Upper lobe of right lung (tissue), 1 donor: ENCODE results near the gene ZNF862. TPM values are rescaled to one million over a fixed set of nuclear protein-coding genes. Genes with fewer than 3 reads are reported as not detected.

Experiments used
- ATAC-seq: fragments of 200-7000 bp; cut with Tn5 transposase; one replicate; pipeline ENCODE4 v1.9.1; 2020; ENCODE audit warnings: mild to moderate bottlenecking, moderate library complexity
- DNase-seq: peaks from one replicate; pipeline ENCODE4 v3.0.0-alpha.2; 2020
- H3K27ac ChIP-seq: fragments of 200-600 bp; one replicate; pipeline ENCODE4 v1.8.0; 2022
- H3K27me3 ChIP-seq: fragments of 200-600 bp; one replicate; pipeline ENCODE4 v1.8.0; 2022; ENCODE audit warnings: mild to moderate bottlenecking
- H3K36me3 ChIP-seq: fragments of 200-600 bp; one replicate; pipeline ENCODE4 v1.8.0; 2022
- H3K4me1 ChIP-seq: fragments of 200-600 bp; one replicate; pipeline ENCODE4 v1.8.0; 2022
- H3K4me3 ChIP-seq: fragments of 200-600 bp; one replicate; pipeline ENCODE4 v1.8.0; 2022; ENCODE audit warnings: mild to moderate bottlenecking
- H3K9me3 ChIP-seq: fragments of 200-600 bp; one replicate; pipeline ENCODE4 v1.8.0; 2022
- intact Hi-C: fragments of 100-400 bp; cut with DNase I; formaldehyde crosslinking; loops from one replicate; pipeline ENCODE4 v1.11.0; 2022
- total RNA-seq: library from RNA; stranded (reverse); fragmentation: NEBNext Ultra II Directional; extraction: Animal tissue kit (Norgen Biotek cat#: 25700); gene quantifications from one replicate; pipeline ENCODE4 v1.2.1, GENCODE V29; 2021
- TF ChIP-seq, protein P1 (sequence below): fragments of 200-600 bp; IDR thresholded peaks from one replicate; pipeline ENCODE4 v1.8.0; 2022; ENCODE audit warnings: antibody characterized with exemption
- donor health status: DM: no; HTN: yes; CAD: no; lungs with severe emphysema.

The ZNF862 gene
- total RNA-seq, 1 donor from 2014 or later = 14.6 TPM

DNA sequence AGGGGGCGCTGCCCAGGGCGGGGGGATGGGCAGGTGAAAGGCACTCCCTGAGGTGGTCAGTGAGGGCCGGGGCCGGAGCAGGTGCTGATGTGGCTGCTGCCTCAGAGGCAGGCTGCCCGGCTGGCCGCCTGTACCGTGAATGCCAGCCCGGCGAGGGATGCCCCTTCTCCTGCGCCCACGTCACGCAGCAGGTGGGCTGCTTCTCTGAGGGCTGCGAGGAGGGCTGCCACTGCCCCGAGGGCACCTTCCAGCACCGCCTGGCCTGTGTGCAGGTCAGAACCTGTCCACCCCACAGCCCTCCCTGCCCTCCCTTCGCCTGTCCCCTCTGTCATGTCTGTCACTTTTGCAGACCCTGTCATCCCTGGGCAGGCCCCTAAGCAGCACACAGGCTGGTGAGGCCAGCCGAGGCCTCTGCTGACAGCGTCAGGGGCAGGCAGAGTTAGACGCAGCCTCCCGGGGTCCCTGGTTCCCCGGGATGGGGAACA lies 21.9 kb upstream of the ZNF862 start:
- H3K27ac ChIP-seq = no peak overlapping the region
- no peaks in the 10 kb centered on the region for H3K27me3 ChIP-seq
- ATAC-seq (no peak), DNase-seq (no peak)
- TF ChIP-seq, protein P1, sequence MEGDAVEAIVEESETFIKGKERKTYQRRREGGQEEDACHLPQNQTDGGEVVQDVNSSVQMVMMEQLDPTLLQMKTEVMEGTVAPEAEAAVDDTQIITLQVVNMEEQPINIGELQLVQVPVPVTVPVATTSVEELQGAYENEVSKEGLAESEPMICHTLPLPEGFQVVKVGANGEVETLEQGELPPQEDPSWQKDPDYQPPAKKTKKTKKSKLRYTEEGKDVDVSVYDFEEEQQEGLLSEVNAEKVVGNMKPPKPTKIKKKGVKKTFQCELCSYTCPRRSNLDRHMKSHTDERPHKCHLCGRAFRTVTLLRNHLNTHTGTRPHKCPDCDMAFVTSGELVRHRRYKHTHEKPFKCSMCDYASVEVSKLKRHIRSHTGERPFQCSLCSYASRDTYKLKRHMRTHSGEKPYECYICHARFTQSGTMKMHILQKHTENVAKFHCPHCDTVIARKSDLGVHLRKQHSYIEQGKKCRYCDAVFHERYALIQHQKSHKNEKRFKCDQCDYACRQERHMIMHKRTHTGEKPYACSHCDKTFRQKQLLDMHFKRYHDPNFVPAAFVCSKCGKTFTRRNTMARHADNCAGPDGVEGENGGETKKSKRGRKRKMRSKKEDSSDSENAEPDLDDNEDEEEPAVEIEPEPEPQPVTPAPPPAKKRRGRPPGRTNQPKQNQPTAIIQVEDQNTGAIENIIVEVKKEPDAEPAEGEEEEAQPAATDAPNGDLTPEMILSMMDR = no peak
- H3K4me1 ChIP-seq = no peaks in the 10 kb centered on the region
- no peaks in the 10 kb centered on the region for H3K9me3 ChIP-seq
- intact Hi-C loops = loop anchor here (10.0 kb wide), 1 partner anchor 58 kb away; the partner anchor contains the start of gene ATP6V0E2
- no peak overlapping the region for H3K4me3 ChIP-seq
- H3K36me3 ChIP-seq = no peaks in the 10 kb centered on the region

DNA sequence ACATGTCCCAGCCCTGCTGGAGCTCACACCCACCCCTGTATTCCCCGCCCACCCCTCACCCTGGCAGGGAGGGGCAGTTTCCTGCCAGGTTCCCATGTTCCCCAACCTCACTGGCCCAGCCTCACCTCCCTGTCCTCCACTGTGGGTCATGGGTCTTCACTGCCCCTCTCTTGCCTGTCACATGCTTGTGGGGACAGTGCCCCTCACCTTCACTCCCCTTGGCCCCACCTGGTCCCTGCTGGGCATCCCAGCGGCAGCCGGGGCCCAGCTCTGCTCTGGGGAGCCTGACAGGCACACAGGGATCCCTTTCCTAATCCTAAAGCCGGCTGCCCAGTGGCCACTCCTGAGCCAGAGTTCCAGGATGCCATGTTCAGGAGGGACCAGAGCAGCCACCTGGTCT lies 21.4 kb upstream of the ZNF862 start:
- no peak for ATAC-seq
- DNase-seq = peak; percentile 49
- no peaks in the 10 kb centered on the region for H3K27me3 ChIP-seq

DNA sequence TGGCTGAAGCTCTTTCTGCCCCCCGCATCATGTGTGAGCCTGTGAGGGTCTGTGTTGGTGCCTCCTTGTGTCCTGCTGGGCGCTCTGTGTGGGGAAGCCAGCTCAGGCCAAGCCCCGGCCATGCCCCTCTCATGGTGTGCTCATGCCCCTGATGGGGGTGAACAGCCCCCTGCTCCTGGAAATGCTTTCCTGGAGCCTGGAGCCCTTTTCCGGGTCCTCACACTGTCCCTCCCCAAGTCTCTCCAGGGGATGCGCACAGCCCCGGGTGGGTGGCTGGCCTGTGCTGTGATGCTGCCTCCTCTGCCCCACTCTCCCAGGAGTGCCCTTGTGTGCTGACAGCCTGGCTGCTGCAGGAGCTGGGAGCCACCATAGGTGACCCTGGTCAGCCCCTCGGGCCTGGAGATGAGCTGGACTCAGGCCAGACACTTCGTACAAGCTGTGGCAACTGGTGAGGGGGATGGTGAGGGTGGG lies 20.8 kb upstream of the ZNF862 start:
- intact Hi-C loops = loop anchor here (10.0 kb wide), 1 partner anchor 57 kb away; the partner anchor contains the start of gene ATP6V0E2
- no peak for ATAC-seq
- TF ChIP-seq, protein P1 = no peak
- H3K9me3 ChIP-seq = no peaks in the 10 kb centered on the region
- no peaks in the 10 kb centered on the region for H3K36me3 ChIP-seq
- H3K4me1 ChIP-seq = no peaks in the 10 kb centered on the region
- DNase-seq = peak; percentile 56
- H3K27me3 ChIP-seq = no peaks in the 10 kb centered on the region
- no peak overlapping the region for H3K27ac ChIP-seq
- no peak overlapping the region for H3K4me3 ChIP-seq

More for the DNA sequence above, 21.4 kb upstream of the ZNF862 start:
- TF ChIP-seq, protein P1 = no peak
- Histone ChIP-seq H3K36me3 (no peaks in the 10 kb centered on the region), H3K9me3 (no peaks in the 10 kb centered on the region), H3K4me1 (no peaks in the 10 kb centered on the region), H3K4me3 (no peak overlapping the region), H3K27ac (no peak overlapping the region)
- intact Hi-C loops = loop anchor here (10.0 kb wide), 1 partner anchor 58 kb away; the partner anchor contains the start of gene ATP6V0E2

DNA sequence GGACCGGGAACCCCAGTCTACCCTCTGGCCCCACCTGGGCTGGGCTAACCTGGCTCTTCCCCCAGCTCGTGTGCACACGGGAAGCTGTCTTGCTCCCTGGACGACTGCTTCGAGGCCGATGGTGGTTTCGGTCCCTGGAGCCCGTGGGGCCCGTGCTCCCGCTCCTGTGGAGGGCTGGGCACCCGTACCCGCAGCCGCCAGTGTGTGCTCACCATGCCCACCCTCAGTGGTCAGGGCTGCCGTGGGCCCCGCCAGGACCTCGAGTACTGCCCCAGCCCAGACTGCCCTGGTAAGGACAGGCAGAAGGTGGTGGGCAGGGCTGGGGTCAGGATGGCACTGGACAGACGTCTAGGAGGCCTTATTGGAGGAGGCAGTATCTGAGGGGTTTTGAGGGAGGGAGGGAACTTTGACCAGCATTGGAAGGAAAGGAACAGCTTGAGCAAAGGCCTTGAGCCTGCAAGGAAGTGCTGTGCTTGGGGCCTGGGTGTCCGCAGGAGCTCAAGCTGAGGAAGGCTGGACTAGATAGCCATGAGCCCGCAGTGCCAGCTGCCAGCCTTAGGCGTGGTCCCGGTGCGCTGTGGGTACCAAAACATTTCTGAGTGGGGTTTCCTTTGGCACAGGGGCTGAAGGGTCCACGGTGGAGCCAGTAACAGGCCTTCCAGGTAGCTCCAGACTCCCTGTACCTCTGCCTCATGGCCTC lies 20.2 kb upstream of the ZNF862 start:
- no peaks in the 10 kb centered on the region for H3K4me1 ChIP-seq
- intact Hi-C loops = loop anchor here (10.0 kb wide), 1 partner anchor 57 kb away; the partner anchor contains the start of gene ATP6V0E2
- TF ChIP-seq, protein P1 = no peak
- DNase-seq = no peak
- no peaks in the 10 kb centered on the region for H3K36me3 ChIP-seq
- no peaks in the 10 kb centered on the region for H3K9me3 ChIP-seq
- H3K27me3 ChIP-seq = no peaks in the 10 kb centered on the region
- no peak overlapping the region for H3K4me3 ChIP-seq
- H3K27ac ChIP-seq = no peak overlapping the region
- no peak for ATAC-seq

DNA sequence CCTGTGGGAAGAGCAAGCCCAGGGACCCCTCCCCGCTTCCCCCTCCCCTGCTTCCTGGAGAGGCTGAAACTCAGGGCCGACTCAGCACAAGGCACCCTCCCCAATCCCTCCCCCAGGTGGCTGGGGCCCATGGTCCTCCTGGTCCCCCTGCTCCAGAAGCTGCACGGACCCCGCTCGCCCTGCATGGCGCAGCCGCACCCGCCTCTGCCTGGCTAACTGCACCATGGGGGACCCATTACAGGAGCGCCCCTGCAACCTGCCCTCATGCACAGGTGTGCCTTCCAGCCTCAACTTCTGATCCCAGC lies 19.7 kb upstream of the ZNF862 start:
- ATAC-seq = no peak
- Histone ChIP-seq H3K27me3 (no peaks in the 10 kb centered on the region), H3K4me1 (no peaks in the 10 kb centered on the region), H3K4me3 (no peak overlapping the region), H3K36me3 (no peaks in the 10 kb centered on the region), H3K27ac (no peak overlapping the region), H3K9me3 (no peaks in the 10 kb centered on the region)
- intact Hi-C loops = loop anchor here (10.0 kb wide), 1 partner anchor 56 kb away; the partner anchor contains the start of gene ATP6V0E2
- peak; percentile 61 for DNase-seq
- TF ChIP-seq, protein P1 = no peak
